Gastroesophageal sphincter (tissue), 3 donors: ENCODE data around the gene PRDM15.

Source experiments
- CTCF ChIP-seq, 4 experiments: fragments of 200-600 bp in 2 of 4; fragments of 450-650 bp in 2 of 4; sonication (generic) in 1 of 4; IDR thresholded peaks; one replicate each; pipeline ENCODE4 v1.5.1; 2017 to 2019; ENCODE audit warnings: antibody characterized with exemption in 4 of 4, mild to moderate bottlenecking in 2 of 4, moderate library complexity in 2 of 4
- POLR2A ChIP-seq, 2 donors: fragments of 450-650 bp; IDR thresholded peaks; one replicate each; pipeline ENCODE4 v1.6.1; 2017; ENCODE audit warnings: antibody characterized with exemption in 2 of 2, mild to moderate bottlenecking in 2 of 2, moderate library complexity in 1 of 2

- TF ChIP-seq CTCF (IDR thresholded peaks at IDR 0.05) = no peak
- TF ChIP-seq POLR2A (IDR thresholded peaks at IDR 0.05) = no peak
Measured at GRCh38 chr21:41843584-41843983, 35.6 kb downstream of the PRDM15 start.
